Erythroblast (primary cell): ENCODE measurements around the gene PHF21A.

Source experiments
- GATA1 ChIP-seq: IDR thresholded peaks from 2 replicates; pipeline ENCODE4 v1.6.1; 2011; ENCODE audit warnings: low read depth, mild to moderate bottlenecking, control low read depth, low read length, moderate library complexity
- POLR2A ChIP-seq: IDR thresholded peaks from 2 replicates; pipeline ENCODE4 v1.6.1; 2011; ENCODE audit warnings: mild to moderate bottlenecking, low read length

DNA sequence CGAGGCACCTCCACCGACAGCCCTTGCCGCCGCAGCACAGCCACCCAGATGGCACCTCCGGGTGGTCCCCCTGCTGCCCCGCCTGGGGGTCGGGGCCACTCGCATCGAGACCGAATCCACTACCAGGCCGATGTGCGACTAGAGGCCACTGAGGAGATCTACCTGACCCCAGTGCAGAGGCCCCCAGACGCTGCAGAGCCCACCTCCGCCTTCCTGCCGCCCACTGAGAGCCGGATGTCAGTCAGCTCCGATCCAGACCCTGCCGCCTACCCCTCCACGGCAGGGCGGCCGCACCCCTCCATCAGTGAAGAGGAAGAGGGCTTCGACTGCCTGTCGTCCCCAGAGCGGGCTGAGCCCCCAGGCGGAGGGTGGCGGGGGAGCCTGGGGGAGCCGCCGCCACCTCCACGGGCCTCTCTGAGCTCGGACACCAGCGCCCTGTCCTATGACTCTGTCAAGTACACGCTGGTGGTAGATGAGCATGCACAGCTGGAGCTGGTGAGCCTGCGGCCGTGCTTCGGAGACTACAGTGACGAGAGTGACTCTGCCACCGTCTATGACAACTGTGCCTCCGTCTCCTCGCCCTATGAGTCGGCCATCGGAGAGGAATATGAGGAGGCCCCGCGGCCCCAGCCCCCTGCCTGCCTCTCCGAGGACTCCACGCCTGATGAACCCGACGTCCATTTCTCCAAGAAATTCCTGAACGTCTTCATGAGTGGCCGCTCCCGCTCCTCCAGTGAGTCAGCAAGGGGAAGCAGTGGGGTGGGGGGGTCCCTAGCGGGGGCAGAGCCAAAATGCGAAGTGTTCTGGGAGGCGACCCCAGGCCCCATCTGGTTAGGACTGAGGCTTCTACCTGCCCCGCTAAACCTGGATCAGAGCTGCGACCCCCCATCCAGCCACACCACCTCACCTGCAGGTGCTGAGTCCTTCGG lies 218.5 kb downstream of the PHF21A start:
- no peak for TF ChIP-seq POLR2A
- TF ChIP-seq GATA1: no peak
